GM18502 (cell line): ENCODE data around the gene ERMARD.

Experiments
- ATAC-seq: cut with Tn5 transposase; IDR thresholded peaks from one replicate; pipeline ENCODE4 v1.9.1; 2021; ENCODE audit warnings: mild to moderate bottlenecking; ENCODE audit not compliant: unreplicated experiment, poor library complexity

ERMARD gene

GRCh38 chr6:169816054-169816453 is 64.6 kb downstream of the ERMARD start:
- no peak for ATAC-seq

- ATAC-seq, result no peak
These were observed 65.6 kb downstream of the ERMARD start for GRCh38 chr6:169816975-169817374.

GRCh38 chr6:169820358-169820757 is 68.9 kb downstream of the ERMARD start:
- ATAC-seq, result no peak

GRCh38 chr6:169824021-169824420 is 72.6 kb downstream of the ERMARD start:
- ATAC-seq, result no peak

GRCh38 chr6:169824848-169825557 is 73.6 kb downstream of the ERMARD start:
- ATAC-seq, result no peak

GRCh38 chr6:169825558-169826225 is 74.3 kb downstream of the ERMARD start:
- ATAC-seq, result no peak

- no peak for ATAC-seq
These were observed 75.3 kb downstream of the ERMARD start for GRCh38 chr6:169826697-169827096.

- no peak for ATAC-seq
These were observed 75.9 kb downstream of the ERMARD start for GRCh38 chr6:169827290-169827717.

GRCh38 chr6:169828176-169828575 is 76.8 kb downstream of the ERMARD start:
- no peak for ATAC-seq

- ATAC-seq, result no peak
These were observed 78.4 kb downstream of the ERMARD start for GRCh38 chr6:169829786-169830185.

GRCh38 chr6:169830876-169831275 is 79.5 kb downstream of the ERMARD start:
- no peak for ATAC-seq
